ENCODE results near the gene RNF224. TPM values are rescaled to one million over a fixed set of nuclear protein-coding genes. Genes with fewer than 3 reads are reported as not detected.
A peak's percentile ranks its signal among the peaks of the same experiment; 100 is the strongest.

The RNF224 gene
- total RNA-seq, 2 experiments from 2014 or later: 0.14 TPM; not detected in 1

GRCh38 chr9:137251194-137251461 is 23.8 kb downstream of the RNF224 start, which contains the start of gene STPG3:
TSS of gene STPG3 (plus strand) at chr9:137251286. CDS start at chr9:137251287, 1 bp downstream.
- H3K9me3 ChIP-seq (ENCODE audit: control insufficient read depth in 1 of 2, insufficient read depth in 1 of 2, low read length in 2 of 2): no peaks in the 10 kb centered on the region
- CTCF ChIA-PET: no interaction called here
- H3K4me1 Mint-ChIP-seq (ENCODE audit: low read depth): peaks cover 10% of the 10 kb centered on the region
- no peak within 1 kb of the TSS for H3K27ac ChIP-seq (ENCODE audit: low read depth in 1 of 2, low read length in 2 of 2)
- H3K27me3 Mint-ChIP-seq: no peaks in the 10 kb centered on the region
- intact Hi-C loops (cut with DNase I, micrococcal nuclease): no loop called here
- H3K36me3 ChIP-seq (ENCODE audit: insufficient read depth, low read length): no peaks in the 10 kb centered on the region
- H3K27me3 ChIP-seq (ENCODE audit: control insufficient read depth in 1 of 2, insufficient read depth in 2 of 2, low read length in 2 of 2): no peaks in the 10 kb centered on the region
- DNase-seq: no peak
- H3K36me3 Mint-ChIP-seq (ENCODE audit: low read depth): no peaks in the 10 kb centered on the region
- H3K9me3 Mint-ChIP-seq: no peaks in the 10 kb centered on the region
- TF ChIP-seq CTCF (IDR thresholded peaks at IDR 0.05): no peak
- peaks cover 16% of the 10 kb centered on the region for H3K4me1 ChIP-seq (ENCODE audit: insufficient read depth, low read length)
- no peak within 1 kb of the TSS for H3K4me3 ChIP-seq (ENCODE audit: low read length)
- no peak for ATAC-seq (ENCODE audit: poor library complexity)
- no peak within 1 kb of the TSS for H3K27ac Mint-ChIP-seq
- peak within 1 kb of the TSS; percentile 68 for H3K4me3 Mint-ChIP-seq
- POLR2A ChIA-PET: interaction anchor here (0.8 kb wide), 1 partner anchor 10 kb away, joined by 3 read pairs; the partner anchor contains the start of gene TUBB4B

GRCh38 chr9:137251490-137252268 is 24.4 kb downstream of the RNF224 start:
- H3K36me3 ChIP-seq (ENCODE audit: insufficient read depth, low read length): peaks cover 4% of the 10 kb centered on the region
- Mint-ChIP-seq H3K27me3 (no peaks in the 10 kb centered on the region), H3K4me3 (peak overlapping the region; percentile 30), H3K4me1 (ENCODE audit: low read depth) (peaks cover 16% of the 10 kb centered on the region), H3K9me3 (no peaks in the 10 kb centered on the region), H3K27ac (no peak overlapping the region), H3K36me3 (ENCODE audit: low read depth) (peaks cover 2% of the 10 kb centered on the region)
- H3K4me3 ChIP-seq (ENCODE audit: low read length): no peak overlapping the region
- ChIA-PET CTCF (no interaction called here), POLR2A (interaction anchor here (0.8 to 3.8 kb wide), 2 partner anchors 9 to 11 kb away, joined by 3 to 27 read pairs; partner anchors contain the start of gene TUBB4B)
- no peak for ATAC-seq (ENCODE audit: poor library complexity)
- H3K4me1 ChIP-seq (ENCODE audit: insufficient read depth, low read length): peaks cover 21% of the 10 kb centered on the region
- no peak overlapping the region for H3K27ac ChIP-seq (ENCODE audit: low read depth in 1 of 2, low read length in 2 of 2)
- H3K9me3 ChIP-seq (ENCODE audit: control insufficient read depth in 1 of 2, insufficient read depth in 1 of 2, low read length in 2 of 2): no peaks in the 10 kb centered on the region
- DNase-seq: peak in 1 of 14 experiments; percentile 7
- H3K27me3 ChIP-seq (ENCODE audit: control insufficient read depth in 1 of 2, insufficient read depth in 2 of 2, low read length in 2 of 2): no peaks in the 10 kb centered on the region
- TF ChIP-seq CTCF (IDR thresholded peaks at IDR 0.05): no peak
- intact Hi-C loops (cut with DNase I, micrococcal nuclease): no loop called here

DNA sequence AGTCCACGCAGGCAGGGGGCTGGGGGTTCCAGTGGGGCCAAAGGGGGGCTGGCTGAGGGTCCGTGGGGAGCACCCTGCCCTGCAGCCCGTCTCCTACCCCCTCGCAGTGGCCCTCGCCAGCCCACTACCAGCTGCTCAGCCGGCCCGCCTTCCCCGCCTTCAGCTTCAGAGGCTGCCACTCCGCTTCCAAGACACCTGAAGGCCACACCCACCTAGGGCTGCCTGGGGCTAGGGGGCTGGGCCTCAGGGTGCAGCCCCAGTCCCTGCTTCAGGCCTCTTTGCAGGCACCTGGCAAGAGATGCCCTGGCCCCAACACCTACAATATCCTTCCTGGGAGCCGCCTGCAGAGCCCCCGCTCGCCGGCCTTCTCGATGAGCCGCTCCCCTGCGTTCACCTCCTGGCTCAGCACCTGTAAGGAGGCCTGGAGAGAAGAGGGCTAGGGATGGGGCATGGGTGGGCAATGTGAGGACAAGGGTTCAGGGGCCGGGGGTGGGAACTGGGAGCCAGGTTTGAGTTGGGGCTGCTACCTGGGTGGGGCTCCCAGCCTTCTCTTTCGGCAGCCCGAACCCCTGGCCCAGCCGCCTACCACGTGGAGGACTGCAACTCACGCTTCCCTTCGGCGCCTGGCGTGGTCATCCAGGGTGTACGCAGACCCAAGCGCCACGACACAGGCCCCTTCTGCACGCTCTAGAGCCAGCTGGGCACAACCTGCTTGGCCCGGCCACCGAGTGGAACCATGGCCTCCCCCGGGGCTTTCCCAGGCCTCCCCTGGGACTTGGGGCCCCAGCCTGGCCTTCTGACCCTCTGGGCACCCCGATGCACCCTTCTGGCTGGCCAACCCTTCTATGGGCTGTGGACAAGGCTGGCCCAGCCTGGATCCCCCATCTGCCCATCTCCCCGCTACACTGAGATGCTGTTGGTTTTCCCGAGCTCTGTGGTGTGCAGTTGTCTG is 25.5 kb downstream of the RNF224 start:
- H3K27me3 ChIP-seq (ENCODE audit: control insufficient read depth in 1 of 2, insufficient read depth in 2 of 2, low read length in 2 of 2): no peaks in the 10 kb centered on the region
- no peak overlapping the region for H3K27ac Mint-ChIP-seq
- H3K4me1 ChIP-seq (ENCODE audit: insufficient read depth, low read length): peaks cover 25% of the 10 kb centered on the region
- no peaks in the 10 kb centered on the region for H3K9me3 Mint-ChIP-seq
- peak overlapping the region; percentile 45 for H3K4me3 Mint-ChIP-seq
- ChIA-PET CTCF (interaction anchor here (2.9 kb wide), 1 partner anchor 16 kb away, joined by 18 read pairs; no protein-coding TSS in a partner anchor), POLR2A (interaction anchor here (1.4 to 4.7 kb wide), 3 partner anchors 10 to 525 kb away, joined by 4 to 63 read pairs (median 27); partner anchors contain the start of gene TUBB4B)
- DNase-seq (peak in 1 of 14 experiments; percentile 6), ATAC-seq (ENCODE audit: poor library complexity) (no peak)
- TF ChIP-seq CTCF (IDR thresholded peaks at IDR 0.05): no peak
- H3K4me1 Mint-ChIP-seq (ENCODE audit: low read depth): peaks cover 16% of the 10 kb centered on the region
- no peaks in the 10 kb centered on the region for H3K9me3 ChIP-seq (ENCODE audit: control insufficient read depth in 1 of 2, insufficient read depth in 1 of 2, low read length in 2 of 2)
- H3K27ac ChIP-seq (ENCODE audit: low read depth in 1 of 2, low read length in 2 of 2): no peak overlapping the region
- H3K27me3 Mint-ChIP-seq: no peaks in the 10 kb centered on the region
- H3K4me3 ChIP-seq (ENCODE audit: low read length): no peak overlapping the region
- intact Hi-C loops (cut with DNase I, micrococcal nuclease): no loop called here
- H3K36me3 Mint-ChIP-seq (ENCODE audit: low read depth): peaks cover 5% of the 10 kb centered on the region
- H3K36me3 ChIP-seq (ENCODE audit: insufficient read depth, low read length): peaks cover 11% of the 10 kb centered on the region
